ENCODE data around the gene FGFRL1.

GRCh38 chr4:1040344-1041146 lies 29.1 kb downstream of the FGFRL1 start:
- TF ChIP-seq EZH2phosphoT487 (IDR thresholded peaks at IDR 0.05; ENCODE audit: insufficient read depth, low read depth), result no peak
- TF ChIP-seq EZH2 (IDR thresholded peaks at IDR 0.05; ENCODE audit: insufficient read depth, poor library complexity, severe bottlenecking), result no peak

Measured in GM23248 (cell line).